HEK293 (cell line): ENCODE data around the gene FADS2.

ENCODE experiments used
- CTCF ChIA-PET: fragments of 350-600 bp; formaldehyde crosslinking; extraction: SDS; loops from one replicate; lab custom pipeline; 2021; ENCODE audit warnings: antibody characterized with exemption; lab: Yijun Ruan, JAX
- POLR2A ChIA-PET: fragments of 300-600 bp; formaldehyde crosslinking; extraction: SDS; loops from one replicate; lab custom pipeline; 2020; ENCODE audit warnings: antibody characterized with exemption, inconsistent platforms; lab: Yijun Ruan, JAX
- H3K27ac ChIP-seq: fragments of 200-500 bp; sonication (Bioruptor generic); 2 replicates; pipeline ENCODE4 v1.5.1; 2014; ENCODE audit warnings: low read depth, low read length, control low read depth, inconsistent platforms; ENCODE audit errors: extremely low read depth
- H3K36me3 ChIP-seq, 2 experiments: fragments of 200-500 bp in 1 of 2; sonication (Bioruptor generic) in 1 of 2; 1 replicate in 1 of 2; 2 replicates in 1 of 2; pipeline ENCODE4 v1.5.1; 2014 to 2017; ENCODE audit warnings: inconsistent platforms in 2 of 2, low read length in 2 of 2; ENCODE audit not compliant: control insufficient read depth in 2 of 2, insufficient read depth in 1 of 2
- H3K4me1 ChIP-seq: fragments of 200-500 bp; sonication (Bioruptor generic); 2 replicates; pipeline ENCODE4 v1.5.1; 2014; ENCODE audit warnings: mild to moderate bottlenecking, low read length, inconsistent platforms; ENCODE audit not compliant: control insufficient read depth, insufficient read depth
- H3K4me3 ChIP-seq: 2 replicates; pipeline ENCODE4 v1.5.1; 2011; ENCODE audit warnings: low read depth, mild to moderate bottlenecking, control low read depth, low read length, moderate library complexity
- H3K9me3 ChIP-seq: fragments of 200-500 bp; sonication (Bioruptor generic); 2 replicates; pipeline ENCODE4 v1.5.1; 2014; ENCODE audit warnings: low read depth, low read length, inconsistent platforms; ENCODE audit not compliant: control insufficient read depth, insufficient read depth
- GLIS1 ChIP-seq: fragments of 450-650 bp; formaldehyde crosslinking; IDR thresholded peaks from 2 replicates; pipeline ENCODE4 v1.5.1; 2016; ENCODE audit warnings: missing biosample characterization, missing genetic modification characterization
- KLF1 ChIP-seq: fragments of 450-650 bp; formaldehyde crosslinking; IDR thresholded peaks from 2 replicates; pipeline ENCODE4 v1.5.1; 2016; ENCODE audit warnings: missing biosample characterization, missing genetic modification characterization
- YY1 ChIP-seq: fragments of 450-650 bp; formaldehyde crosslinking; IDR thresholded peaks from 2 replicates; pipeline ENCODE4 v1.5.1; 2018; ENCODE audit warnings: missing biosample characterization, missing genetic modification characterization
- ZBTB17 ChIP-seq: fragments of 450-650 bp; formaldehyde crosslinking; IDR thresholded peaks from 2 replicates; pipeline ENCODE4 v1.5.1; 2016; ENCODE audit warnings: missing biosample characterization, missing genetic modification characterization
- ZBTB7A ChIP-seq: fragments of 450-650 bp; formaldehyde crosslinking; IDR thresholded peaks from 2 replicates; pipeline ENCODE4 v1.5.1; 2016; ENCODE audit warnings: low read depth, missing biosample characterization, missing genetic modification characterization
- ZNF121 ChIP-seq: fragments of 450-650 bp; formaldehyde crosslinking; IDR thresholded peaks from 2 replicates; pipeline ENCODE4 v1.5.1; 2016; ENCODE audit warnings: missing biosample characterization, missing genetic modification characterization
- ZNF660 ChIP-seq: fragments of 450-650 bp; IDR thresholded peaks from 2 replicates; pipeline ENCODE4 v1.5.1; 2018; ENCODE audit warnings: missing biosample characterization, mild to moderate bottlenecking, missing genetic modification characterization
- TF ChIP-seq, protein P1 (sequence below): fragments of 450-650 bp; formaldehyde crosslinking; conservative IDR thresholded peaks from 2 replicates; pipeline ENCODE4 v1.5.1; 2016; ENCODE audit warnings: low read depth, missing biosample characterization, missing genetic modification characterization
- TF ChIP-seq, protein P2 (sequence below): fragments of 450-650 bp; formaldehyde crosslinking; IDR thresholded peaks from 2 replicates; pipeline ENCODE4 v1.5.1; 2016; ENCODE audit warnings: missing biosample characterization, missing genetic modification characterization
- TF ChIP-seq, protein P3 (sequence below): fragments of 450-650 bp; formaldehyde crosslinking; optimal IDR thresholded peaks from 2 replicates; pipeline ENCODE3; 2016; ENCODE audit warnings: missing biosample characterization, mild to moderate bottlenecking, missing genetic modification characterization

The FADS2 gene

DNA sequence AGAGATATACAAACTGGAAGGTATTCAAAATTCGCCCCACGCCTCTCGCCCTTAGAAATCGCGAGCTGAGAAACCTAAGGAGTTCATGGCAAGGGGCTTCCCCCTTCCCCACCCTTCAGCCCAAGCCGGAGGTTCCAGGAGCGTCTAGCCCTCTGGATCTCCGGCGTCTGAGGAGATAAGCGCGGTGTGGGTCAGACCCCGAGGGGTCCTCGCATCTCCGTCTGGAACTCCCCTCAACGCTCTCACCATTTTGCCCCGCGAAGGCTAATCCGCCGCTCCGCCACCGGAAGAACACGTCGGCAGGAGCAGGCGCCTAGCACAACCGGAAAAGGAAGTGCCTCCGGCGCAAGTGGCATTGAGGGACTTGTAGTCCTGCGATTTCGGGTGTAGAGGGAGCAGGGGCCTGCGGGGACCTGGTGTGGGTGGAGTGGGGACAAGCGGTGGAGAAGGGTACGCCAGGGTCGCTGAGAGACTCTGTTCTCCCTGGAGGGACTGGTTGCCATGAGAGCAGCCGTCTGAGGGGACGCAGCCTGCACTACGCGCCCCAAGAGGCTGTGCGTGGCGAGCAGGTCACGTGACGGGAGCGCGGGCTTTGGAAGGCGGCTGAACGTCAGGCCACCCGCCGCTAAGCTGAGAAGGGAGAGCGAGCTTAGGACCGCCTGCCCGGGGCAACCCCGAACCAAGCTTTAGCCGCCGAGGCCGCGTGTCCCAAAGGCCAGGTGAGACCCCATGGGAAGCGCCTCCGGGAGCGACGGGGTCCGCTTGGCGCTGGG is 35.6 kb upstream of the FADS2 start, which contains the start of the genes FEN1 and TMEM258 (continued):
- TF ChIP-seq, protein P1, sequence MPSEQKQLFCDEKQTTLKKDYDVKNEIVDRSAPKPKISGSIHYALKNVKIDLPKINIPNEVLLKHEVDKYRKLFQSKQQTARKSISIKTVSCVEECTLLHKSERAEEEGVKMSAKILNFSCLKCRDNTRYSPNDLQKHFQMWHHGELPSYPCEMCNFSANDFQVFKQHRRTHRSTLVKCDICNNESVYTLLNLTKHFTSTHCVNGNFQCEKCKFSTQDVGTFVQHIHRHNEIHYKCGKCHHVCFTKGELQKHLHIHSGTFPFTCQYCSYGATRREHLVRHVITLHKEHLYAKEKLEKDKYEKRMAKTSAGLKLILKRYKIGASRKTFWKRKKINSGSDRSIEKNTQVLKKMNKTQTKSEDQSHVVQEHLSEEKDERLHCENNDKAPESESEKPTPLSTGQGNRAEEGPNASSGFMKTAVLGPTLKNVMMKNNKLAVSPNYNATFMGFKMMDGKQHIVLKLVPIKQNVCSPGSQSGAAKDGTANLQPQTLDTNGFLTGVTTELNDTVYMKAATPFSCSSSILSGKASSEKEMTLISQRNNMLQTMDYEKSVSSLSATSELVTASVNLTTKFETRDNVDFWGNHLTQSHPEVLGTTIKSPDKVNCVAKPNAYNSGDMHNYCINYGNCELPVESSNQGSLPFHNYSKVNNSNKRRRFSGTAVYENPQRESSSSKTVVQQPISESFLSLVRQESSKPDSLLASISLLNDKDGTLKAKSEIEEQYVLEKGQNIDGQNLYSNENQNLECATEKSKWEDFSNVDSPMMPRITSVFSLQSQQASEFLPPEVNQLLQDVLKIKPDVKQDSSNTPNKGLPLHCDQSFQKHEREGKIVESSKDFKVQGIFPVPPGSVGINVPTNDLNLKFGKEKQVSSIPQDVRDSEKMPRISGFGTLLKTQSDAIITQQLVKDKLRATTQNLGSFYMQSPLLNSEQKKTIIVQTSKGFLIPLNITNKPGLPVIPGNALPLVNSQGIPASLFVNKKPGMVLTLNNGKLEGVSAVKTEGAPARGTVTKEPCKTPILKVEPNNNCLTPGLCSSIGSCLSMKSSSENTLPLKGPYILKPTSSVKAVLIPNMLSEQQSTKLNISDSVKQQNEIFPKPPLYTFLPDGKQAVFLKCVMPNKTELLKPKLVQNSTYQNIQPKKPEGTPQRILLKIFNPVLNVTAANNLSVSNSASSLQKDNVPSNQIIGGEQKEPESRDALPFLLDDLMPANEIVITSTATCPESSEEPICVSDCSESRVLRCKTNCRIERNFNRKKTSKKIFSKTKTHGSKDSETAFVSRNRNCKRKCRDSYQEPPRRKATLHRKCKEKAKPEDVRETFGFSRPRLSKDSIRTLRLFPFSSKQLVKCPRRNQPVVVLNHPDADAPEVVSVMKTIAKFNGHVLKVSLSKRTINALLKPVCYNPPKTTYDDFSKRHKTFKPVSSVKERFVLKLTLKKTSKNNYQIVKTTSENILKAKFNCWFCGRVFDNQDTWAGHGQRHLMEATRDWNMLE (tag by site-specific recombination) = peak; percentile 87
- 0 out of 2 replicates have a peak, but pooled peaks have one; percentile 58 for TF ChIP-seq YY1 (tag by site-specific recombination)

DNA sequence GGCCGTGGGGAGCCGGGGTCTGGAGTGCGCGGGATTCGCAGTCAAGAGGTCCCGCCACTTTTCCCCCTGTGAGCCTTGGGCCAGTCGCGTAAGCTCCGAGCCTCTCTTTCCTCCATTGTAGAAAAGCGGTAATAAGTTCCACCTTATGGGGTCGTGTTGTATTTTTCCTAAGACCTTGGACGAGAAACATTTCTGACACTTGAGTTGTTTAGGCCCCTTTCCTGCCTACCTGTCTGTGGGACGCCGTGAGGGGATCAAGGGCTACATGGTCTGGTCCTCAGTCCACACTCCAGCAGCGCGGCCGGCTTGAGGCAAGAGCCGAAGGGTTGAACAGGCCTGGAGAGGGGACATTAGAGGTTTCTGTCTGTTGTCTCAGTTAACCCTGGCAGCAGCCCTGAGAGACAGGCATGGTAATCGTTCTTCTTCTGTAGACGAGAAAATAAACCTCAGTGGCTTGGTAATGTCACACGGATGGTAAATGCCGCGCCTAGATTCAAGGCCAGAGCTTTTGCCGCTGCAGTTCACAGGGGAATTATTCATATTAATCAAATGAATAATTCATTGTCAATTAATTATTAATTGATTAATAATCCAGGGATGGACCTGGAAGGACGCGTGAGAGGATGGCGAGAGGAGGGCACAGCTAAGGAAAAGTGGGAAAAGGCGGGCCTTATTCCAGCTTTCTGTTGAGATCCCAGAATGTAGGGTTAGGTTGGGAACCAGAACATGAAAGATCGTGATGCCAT is 34.8 kb upstream of the FADS2 start:
- POLR2A ChIA-PET = interaction anchor here (1.1 to 3.6 kb wide), 8 partner anchors 8 to 156 kb away, joined by 3 to 38 read pairs (median 5); partner anchors contain the start of genes FADS1 and FADS2
- peak overlapping the region; percentile 87 for H3K4me3 ChIP-seq
- 0 out of 2 replicates have a peak, but pooled peaks cover 3% of the 10 kb centered on the region for H3K4me1 ChIP-seq
- H3K9me3 ChIP-seq = no peaks in the 10 kb centered on the region
- H3K27ac ChIP-seq = peak overlapping the region; percentile 89
- TF ChIP-seq, protein P2, sequence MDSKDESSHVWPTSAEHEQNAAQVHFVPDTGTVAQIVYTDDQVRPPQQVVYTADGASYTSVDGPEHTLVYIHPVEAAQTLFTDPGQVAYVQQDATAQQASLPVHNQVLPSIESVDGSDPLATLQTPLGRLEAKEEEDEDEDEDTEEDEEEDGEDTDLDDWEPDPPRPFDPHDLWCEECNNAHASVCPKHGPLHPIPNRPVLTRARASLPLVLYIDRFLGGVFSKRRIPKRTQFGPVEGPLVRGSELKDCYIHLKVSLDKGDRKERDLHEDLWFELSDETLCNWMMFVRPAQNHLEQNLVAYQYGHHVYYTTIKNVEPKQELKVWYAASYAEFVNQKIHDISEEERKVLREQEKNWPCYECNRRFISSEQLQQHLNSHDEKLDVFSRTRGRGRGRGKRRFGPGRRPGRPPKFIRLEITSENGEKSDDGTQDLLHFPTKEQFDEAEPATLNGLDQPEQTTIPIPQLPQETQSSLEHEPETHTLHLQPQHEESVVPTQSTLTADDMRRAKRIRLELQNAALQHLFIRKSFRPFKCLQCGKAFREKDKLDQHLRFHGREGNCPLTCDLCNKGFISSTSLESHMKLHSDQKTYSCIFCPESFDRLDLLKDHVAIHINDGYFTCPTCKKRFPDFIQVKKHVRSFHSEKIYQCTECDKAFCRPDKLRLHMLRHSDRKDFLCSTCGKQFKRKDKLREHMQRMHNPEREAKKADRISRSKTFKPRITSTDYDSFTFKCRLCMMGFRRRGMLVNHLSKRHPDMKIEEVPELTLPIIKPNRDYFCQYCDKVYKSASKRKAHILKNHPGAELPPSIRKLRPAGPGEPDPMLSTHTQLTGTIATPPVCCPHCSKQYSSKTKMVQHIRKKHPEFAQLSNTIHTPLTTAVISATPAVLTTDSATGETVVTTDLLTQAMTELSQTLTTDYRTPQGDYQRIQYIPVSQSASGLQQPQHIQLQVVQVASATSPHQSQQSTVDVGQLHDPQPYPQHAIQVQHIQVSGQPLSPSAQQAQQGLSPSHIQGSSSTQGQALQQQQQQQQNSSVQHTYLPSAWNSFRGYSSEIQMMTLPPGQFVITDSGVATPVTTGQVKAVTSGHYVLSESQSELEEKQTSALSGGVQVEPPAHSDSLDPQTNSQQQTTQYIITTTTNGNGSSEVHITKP (tag by site-specific recombination) = 0 out of 2 replicates have a peak, but pooled peaks have one; percentile 28
- no peak for TF ChIP-seq ZBTB7A (tag by site-specific recombination)
- TF ChIP-seq, protein P3, sequence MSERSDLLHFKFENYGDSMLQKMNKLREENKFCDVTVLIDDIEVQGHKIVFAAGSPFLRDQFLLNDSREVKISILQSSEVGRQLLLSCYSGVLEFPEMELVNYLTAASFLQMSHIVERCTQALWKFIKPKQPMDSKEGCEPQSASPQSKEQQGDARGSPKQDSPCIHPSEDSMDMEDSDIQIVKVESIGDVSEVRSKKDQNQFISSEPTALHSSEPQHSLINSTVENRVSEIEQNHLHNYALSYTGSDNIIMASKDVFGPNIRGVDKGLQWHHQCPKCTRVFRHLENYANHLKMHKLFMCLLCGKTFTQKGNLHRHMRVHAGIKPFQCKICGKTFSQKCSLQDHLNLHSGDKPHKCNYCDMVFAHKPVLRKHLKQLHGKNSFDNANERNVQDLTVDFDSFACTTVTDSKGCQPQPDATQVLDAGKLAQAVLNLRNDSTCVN (tag by site-specific recombination) = peak; percentile 47
- TF ChIP-seq ZBTB17 = peak; percentile 31; the same call in 1 of the 2 replicates
- TF ChIP-seq ZNF660 (tag by site-specific recombination) = 0 out of 2 replicates have a peak, but pooled peaks have one; percentile 18
- TF ChIP-seq, all 188 proteins: peak for 4
- peaks cover 0 to 61% of the 10 kb centered on the region in 2 experiments; a peak in 2 of 3 replicates for H3K36me3 ChIP-seq
- CTCF ChIA-PET = interaction anchor here (0.6 to 9.0 kb wide), 9 partner anchors 8 to 601 kb away, joined by 3 to 118 read pairs (median 6); no protein-coding TSS in a partner anchor

DNA sequence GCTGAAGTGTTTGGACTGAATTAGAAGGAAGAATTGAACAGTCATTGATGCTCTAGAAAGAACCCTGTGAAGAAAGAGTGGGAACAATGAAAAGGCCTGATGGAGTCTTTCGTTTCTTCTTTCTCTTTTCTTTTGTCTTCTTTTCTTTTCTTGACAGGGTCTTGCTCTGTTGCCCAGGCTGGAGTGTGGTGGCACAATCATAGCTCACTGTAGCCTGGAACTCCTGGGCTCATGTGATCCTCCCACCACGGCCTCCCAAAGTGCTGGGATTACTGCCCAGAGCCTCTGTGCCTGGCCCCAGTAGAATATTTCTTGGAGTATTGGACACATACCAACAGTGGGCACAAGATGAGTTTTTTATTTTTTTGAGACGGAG is 34.3 kb upstream of the FADS2 start:
- peak overlapping the region; percentile 89; the same call in 1 of the 2 replicates for H3K27ac ChIP-seq

More for the DNA sequence above, 34.3 kb upstream of the FADS2 start:
- Histone ChIP-seq H3K4me3 (peak overlapping the region; percentile 87), H3K36me3 (peaks cover 0 to 61% of the 10 kb centered on the region in 2 experiments; a peak in 2 of 3 replicates), H3K4me1 (0 out of 2 replicates have a peak, but pooled peaks cover 3% of the 10 kb centered on the region)
- no peak for TF ChIP-seq KLF1
- peak; percentile 90 for TF ChIP-seq ZNF121 (tag by site-specific recombination)
- TF ChIP-seq GLIS1 = 0 out of 2 replicates have a peak, but pooled peaks have one; percentile 14
- TF ChIP-seq, all 188 proteins: peak for 2
- H3K9me3 ChIP-seq = no peaks in the 10 kb centered on the region
- ChIA-PET CTCF (interaction anchor here (0.6 to 9.0 kb wide), 8 partner anchors 21 to 314 kb away, joined by 3 to 118 read pairs (median 7); no protein-coding TSS in a partner anchor), POLR2A (interaction anchor here (3.6 kb wide), 1 partner anchor 22 kb away, joined by 38 read pairs; the partner anchor contains the start of gene FADS1)
